AG09319 (cell line): ENCODE results near the gene RFX8.

ENCODE experiments used
- DNase-seq: peaks from one replicate; pipeline ENCODE4 v3.0.0-alpha.2; 2010; ENCODE audit warnings: low read depth; ENCODE audit errors: extremely low read depth
- CTCF ChIP-seq: IDR thresholded peaks from 2 replicates; pipeline ENCODE4 v1.5.1; 2011; ENCODE audit warnings: low read depth, mild to moderate bottlenecking, inconsistent platforms, low read length, moderate library complexity

The RFX8 gene

GRCh38 chr2:101476605-101477208, 1.8 kb upstream of the RFX8 start:
- DNase-seq = no peak
- no peak for TF ChIP-seq CTCF

DNA sequence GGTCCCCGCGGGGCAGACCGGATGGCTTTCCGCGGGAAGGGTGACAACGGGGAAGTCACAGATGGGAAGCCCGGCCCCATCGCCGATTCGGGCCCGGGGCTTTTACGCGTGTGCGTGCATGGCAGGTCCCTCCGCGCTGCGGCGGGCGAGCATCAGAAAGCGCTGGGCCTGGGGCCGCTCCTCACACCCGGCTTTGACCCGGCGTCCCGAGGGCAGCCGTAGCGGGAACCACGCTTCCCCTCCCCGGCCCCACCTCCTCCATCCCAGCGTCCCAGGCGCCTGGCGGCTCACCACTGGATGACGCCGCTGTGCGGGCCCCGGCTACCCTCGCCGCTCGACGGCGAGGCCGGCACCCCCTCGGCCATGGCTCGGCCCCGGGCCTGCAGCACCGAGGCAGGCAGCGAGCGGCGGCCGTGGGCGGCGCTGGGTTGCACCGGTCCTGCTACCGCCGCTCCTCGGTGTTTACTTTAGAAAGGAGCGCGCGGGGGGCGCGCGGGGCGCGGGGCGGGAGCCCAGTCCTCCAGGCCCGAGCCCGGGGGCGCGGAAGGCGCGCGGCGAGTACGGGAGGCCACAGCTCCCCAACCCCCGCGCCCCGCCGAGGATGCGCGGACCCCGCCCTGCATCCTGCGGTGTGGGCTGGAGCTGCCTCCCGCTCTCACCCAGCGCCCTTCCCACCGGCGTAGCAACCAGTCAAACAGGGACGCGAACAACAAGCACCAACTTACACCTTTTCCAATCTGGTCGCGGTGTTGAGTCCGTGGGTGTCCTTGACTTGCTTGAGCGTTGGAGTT, 806 bp downstream of the RFX8 start:
- no peak for TF ChIP-seq CTCF
- DNase-seq = no peak

- no peak for TF ChIP-seq CTCF
- no peak for DNase-seq
These were observed 1.4 kb downstream of the RFX8 start for GRCh38 chr2:101473591-101473910.

DNA sequence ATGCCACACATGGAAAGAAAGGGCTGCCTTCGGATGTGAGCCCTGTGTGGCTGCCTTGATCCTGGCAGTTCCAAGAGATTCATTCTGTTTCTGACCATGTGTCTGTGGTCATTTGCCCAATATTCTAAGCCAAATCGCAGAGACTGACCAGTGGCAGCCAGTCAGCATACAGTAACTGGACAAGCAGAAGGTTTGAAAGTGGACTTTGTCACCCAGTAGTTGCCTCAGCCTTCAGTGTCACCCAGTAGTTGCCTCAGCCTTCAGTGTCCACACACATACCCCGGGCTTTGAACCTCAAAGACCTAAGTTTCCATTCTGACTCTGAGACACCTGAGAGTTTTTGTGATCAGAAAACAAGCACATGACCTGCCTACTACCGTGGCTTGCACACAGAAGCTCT, 5.0 kb downstream of the RFX8 start:
- DNase-seq = no peak
- TF ChIP-seq CTCF = no peak

DNA sequence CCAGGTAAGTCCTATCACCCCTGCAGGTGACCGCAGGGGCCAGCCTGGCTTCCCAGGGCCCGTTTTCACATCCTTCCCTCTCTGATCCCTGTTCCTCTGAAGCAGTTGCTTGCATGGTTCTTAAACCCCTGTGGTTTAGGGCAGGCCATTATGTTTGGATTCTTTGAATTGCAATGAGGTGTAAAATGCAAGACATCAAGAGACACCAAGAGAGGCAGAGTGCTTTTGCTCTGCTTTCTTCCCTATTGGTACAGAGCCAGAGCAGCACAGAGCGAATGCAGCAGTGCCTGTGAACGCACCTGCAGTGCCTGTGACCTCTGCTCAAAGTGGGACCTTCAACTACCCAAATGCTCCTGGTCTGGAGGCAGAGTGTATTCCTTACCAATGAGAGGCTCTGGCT, 7.6 kb downstream of the RFX8 start:
- no peak for TF ChIP-seq CTCF
- no peak for DNase-seq

- no peak for TF ChIP-seq CTCF
- no peak for DNase-seq
These were observed 8.5 kb downstream of the RFX8 start for GRCh38 chr2:101466426-101466825.

GRCh38 chr2:101464841-101465240, 10.1 kb downstream of the RFX8 start:
- no peak for DNase-seq
- no peak for TF ChIP-seq CTCF
